ENCODE results near the gene SAMD13. TPM values are rescaled to one million over a fixed set of nuclear protein-coding genes. Genes with fewer than 3 reads are reported as not detected.

The SAMD13 gene
- total and polyA plus RNA-seq, 10 donors: 0.39 to 2.8 (median 1.5) TPM

GRCh38 chr1:84272401-84272800, 29.1 kb upstream of the SAMD13 start:
- intact Hi-C loops (cut with DNase I; ENCODE audit: low total_unique reads): no loop called here
- H3K9me3 ChIP-seq: no peaks in the 10 kb centered on the region
- WGBS, 5 donors: 66 to 81% (median 74%) methylated on average over 1 of the region's 1 CpG
- H3K4me1 ChIP-seq: peaks cover 5 to 19% (median 14%) of the 10 kb centered on the region in 6 donors
- no peaks in the 10 kb centered on the region for H3K27me3 ChIP-seq (replicated peaks in 1 of 7)
- no peaks in the 10 kb centered on the region for H3K36me3 ChIP-seq
- TF ChIP-seq CTCF (IDR thresholded peaks at IDR 0.05 in 8 of 11, conservative IDR thresholded peaks at IDR 0.05 in 3 of 11) (no peak), POLR2AphosphoS5 (IDR thresholded peaks at IDR 0.05) (no peak), POLR2A (IDR thresholded peaks at IDR 0.05) (no peak)
- DNase-seq: no peak
- no peak overlapping the region for H3K4me3 ChIP-seq
- H3K27ac ChIP-seq: peak overlapping the region in 3 of 8 donors; percentile 47 to 56 (median 48)

GRCh38 chr1:84277343-84278059, 24.0 kb upstream of the SAMD13 start:
- DNase-seq: no peak
- 92 to 97% (median 97%) methylated on average over 1 of the region's 1 CpG for WGBS, 5 donors
- Histone ChIP-seq H3K27me3 (replicated peaks in 1 of 7) (no peaks in the 10 kb centered on the region), H3K36me3 (no peaks in the 10 kb centered on the region), H3K27ac (no peak overlapping the region), H3K9me3 (no peaks in the 10 kb centered on the region), H3K4me1 (peaks cover 0 to 2% (median under 1%) of the 10 kb centered on the region in 6 donors), H3K4me3 (no peak overlapping the region)
- intact Hi-C loops (cut with DNase I; ENCODE audit: low total_unique reads): no loop called here
- no peak for TF ChIP-seq CTCF (IDR thresholded peaks at IDR 0.05 in 8 of 11, conservative IDR thresholded peaks at IDR 0.05 in 3 of 11)
- TF ChIP-seq POLR2AphosphoS5 (IDR thresholded peaks at IDR 0.05): no peak
- no peak for TF ChIP-seq POLR2A (IDR thresholded peaks at IDR 0.05)

DNA sequence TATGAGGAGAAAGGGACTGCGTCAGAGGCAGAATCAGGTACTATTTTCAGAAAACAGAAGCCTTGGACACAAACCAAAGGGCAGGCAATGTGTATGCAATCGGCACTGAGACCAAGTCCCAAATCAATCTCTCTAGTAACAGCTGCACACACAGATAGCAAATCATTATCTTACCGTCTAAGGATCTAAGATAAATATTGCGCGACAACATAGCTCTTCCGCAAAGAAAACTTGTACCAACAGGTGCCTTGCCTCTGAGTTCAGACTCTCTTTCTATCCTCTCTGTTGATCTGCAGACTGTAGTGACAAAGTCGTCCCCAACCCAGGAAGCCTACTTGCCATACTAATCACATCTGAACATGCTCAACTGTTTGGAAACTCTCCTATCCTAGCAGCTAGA, 22.6 kb upstream of the SAMD13 start:
- no peak overlapping the region for H3K4me3 ChIP-seq
- WGBS, 5 donors: 79 to 88% (median 82%) methylated on average over 6 to 7 of the region's 7 CpGs
- no peaks in the 10 kb centered on the region for H3K9me3 ChIP-seq
- no peaks in the 10 kb centered on the region for H3K27me3 ChIP-seq (replicated peaks in 1 of 7)
- intact Hi-C loops (cut with DNase I; ENCODE audit: low total_unique reads): no loop called here
- no peak overlapping the region for H3K27ac ChIP-seq
- TF ChIP-seq POLR2AphosphoS5 (IDR thresholded peaks at IDR 0.05): no peak
- no peak for TF ChIP-seq CTCF (IDR thresholded peaks at IDR 0.05 in 8 of 11, conservative IDR thresholded peaks at IDR 0.05 in 3 of 11)
- TF ChIP-seq POLR2A (IDR thresholded peaks at IDR 0.05): no peak
- no peaks in the 10 kb centered on the region for H3K4me1 ChIP-seq
- DNase-seq: no peak
- H3K36me3 ChIP-seq: no peaks in the 10 kb centered on the region

DNA sequence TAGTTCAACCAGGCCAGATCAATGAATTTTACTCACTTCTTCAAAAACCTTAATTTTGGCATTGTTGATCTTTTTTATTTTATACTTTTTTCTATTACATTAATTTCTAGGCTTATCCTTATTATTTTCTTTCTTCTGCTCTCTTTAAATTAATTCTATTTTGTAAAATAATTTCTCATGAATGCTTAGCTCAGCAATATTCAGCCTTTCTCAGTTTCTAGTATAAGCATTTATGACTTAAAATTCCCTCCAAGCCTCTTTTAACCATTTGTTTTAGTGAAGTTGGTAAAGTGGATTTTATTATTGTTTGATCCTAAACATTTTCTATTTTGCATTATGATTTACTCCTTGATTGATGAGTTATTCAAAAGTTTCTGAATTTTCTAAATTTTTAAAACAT, 20.6 kb upstream of the SAMD13 start:
- Histone ChIP-seq H3K4me1 (no peaks in the 10 kb centered on the region), H3K36me3 (no peaks in the 10 kb centered on the region), H3K27me3 (replicated peaks in 1 of 7) (no peaks in the 10 kb centered on the region), H3K4me3 (no peak overlapping the region), H3K9me3 (peaks cover 0 to 2% (median 0%) of the 10 kb centered on the region in 8 donors), H3K27ac (no peak overlapping the region)
- TF ChIP-seq POLR2AphosphoS5 (IDR thresholded peaks at IDR 0.05) (no peak), POLR2A (IDR thresholded peaks at IDR 0.05) (no peak), CTCF (IDR thresholded peaks at IDR 0.05 in 8 of 11, conservative IDR thresholded peaks at IDR 0.05 in 3 of 11) (no peak)
- DNase-seq: no peak
- intact Hi-C loops (cut with DNase I; ENCODE audit: low total_unique reads): no loop called here

All from spleen (tissue), 11 donors.